ENCODE data around the gene PAX2. TPM values are rescaled to one million over a fixed set of nuclear protein-coding genes. Genes with fewer than 3 reads are reported as not detected.

Gene PAX2
- total and polyA plus RNA-seq, 7 experiments from 2014 or later, result not detected

- Histone ChIP-seq H3K27ac (ENCODE audit: low read depth, low read length) (no peak overlapping the region), H3K36me3 (ENCODE audit: control insufficient read depth in 2 of 3, insufficient read depth in 3 of 3, low read length in 3 of 3) (no peaks in the 10 kb centered on the region), H3K27me3 (ENCODE audit: control insufficient read depth in 2 of 2, insufficient read depth in 2 of 2, low read length in 2 of 2) (peaks cover 11 to 34% of the 10 kb centered on the region in 2 donors), H3K4me1 (ENCODE audit: control insufficient read depth in 2 of 2, insufficient read depth in 2 of 2, low read length in 2 of 2) (peaks cover 9% of the 10 kb centered on the region in 2 donors), H3K9me3 (ENCODE audit: control insufficient read depth in 2 of 3, low read length in 3 of 3) (no peaks in the 10 kb centered on the region), H3K4me3 (ENCODE audit: low read length) (peak overlapping the region; percentile 56)
- Mint-ChIP-seq H3K4me3 (peak overlapping the region; percentile 85 to 97 (median 88)), H3K27ac (peak overlapping the region in 2 of 9 donors; percentile 14 to 50), H3K9me3 (peaks cover 0 to 2% (median 0%) of the 10 kb centered on the region in 11 donors), H3K27me3 (peaks cover 26 to 86% (median 47%) of the 10 kb centered on the region in 5 donors), H3K36me3 (peaks cover 0 to 5% (median 0%) of the 10 kb centered on the region in 5 donors), H3K4me1 (peaks cover 25 to 45% (median 31%) of the 10 kb centered on the region in 7 donors)
- DNase-seq (peak in 3 of 9 donors; percentile 18 to 36 (median 29)), ATAC-seq (peak; percentile 37)
- intact Hi-C loops (cut with micrococcal nuclease), result loop anchor here (1.0 to 10.0 kb wide), 4 partner anchors 81 to 397 kb away; partner anchors contain the start of genes LBX1 (in 1 of the 2), PAX2 (in 1 of the 2) and SLF2 (in 1 of the 2)
- ChIA-PET POLR2A (no interaction called here), CTCF (no interaction called here)
These were observed 82.7 kb downstream of the PAX2 start for GRCh38 chr10:100827819-100828737.

- Histone ChIP-seq H3K27ac (ENCODE audit: low read depth, low read length) (no peak overlapping the region), H3K4me3 (ENCODE audit: low read length) (peak overlapping the region; percentile 56), H3K36me3 (ENCODE audit: control insufficient read depth in 2 of 3, insufficient read depth in 3 of 3, low read length in 3 of 3) (no peaks in the 10 kb centered on the region), H3K27me3 (ENCODE audit: control insufficient read depth in 2 of 2, insufficient read depth in 2 of 2, low read length in 2 of 2) (peaks cover 11 to 36% of the 10 kb centered on the region in 2 donors), H3K4me1 (ENCODE audit: control insufficient read depth in 2 of 2, insufficient read depth in 2 of 2, low read length in 2 of 2) (peaks cover 9% of the 10 kb centered on the region in 2 donors), H3K9me3 (ENCODE audit: control insufficient read depth in 2 of 3, low read length in 3 of 3) (no peaks in the 10 kb centered on the region)
- POLR2A ChIA-PET, result no interaction called here
- Mint-ChIP-seq H3K4me1 (peaks cover 25 to 45% (median 31%) of the 10 kb centered on the region in 7 donors), H3K9me3 (peaks cover 0 to 2% (median 0%) of the 10 kb centered on the region in 11 donors), H3K27me3 (peaks cover 20 to 84% (median 40%) of the 10 kb centered on the region in 5 donors), H3K4me3 (peak overlapping the region; percentile 85 to 97 (median 88)), H3K27ac (peak overlapping the region in 1 of 9 donors; percentile 50), H3K36me3 (peaks cover 0 to 5% (median 0%) of the 10 kb centered on the region in 5 donors)
- ATAC-seq (no peak), DNase-seq (peak in 1 of 9 donors; percentile 21)
- CTCF ChIA-PET, result no interaction called here
- intact Hi-C loops (cut with micrococcal nuclease), result loop anchor here (2.0 to 10.0 kb wide), 3 partner anchors 81 to 396 kb away; partner anchors contain the start of genes LBX1 (in 1 of the 2), PAX2 (in 1 of the 2) and SLF2 (in 1 of the 2)
These were observed 83.3 kb downstream of the PAX2 start for GRCh38 chr10:100828738-100829096.

DNA sequence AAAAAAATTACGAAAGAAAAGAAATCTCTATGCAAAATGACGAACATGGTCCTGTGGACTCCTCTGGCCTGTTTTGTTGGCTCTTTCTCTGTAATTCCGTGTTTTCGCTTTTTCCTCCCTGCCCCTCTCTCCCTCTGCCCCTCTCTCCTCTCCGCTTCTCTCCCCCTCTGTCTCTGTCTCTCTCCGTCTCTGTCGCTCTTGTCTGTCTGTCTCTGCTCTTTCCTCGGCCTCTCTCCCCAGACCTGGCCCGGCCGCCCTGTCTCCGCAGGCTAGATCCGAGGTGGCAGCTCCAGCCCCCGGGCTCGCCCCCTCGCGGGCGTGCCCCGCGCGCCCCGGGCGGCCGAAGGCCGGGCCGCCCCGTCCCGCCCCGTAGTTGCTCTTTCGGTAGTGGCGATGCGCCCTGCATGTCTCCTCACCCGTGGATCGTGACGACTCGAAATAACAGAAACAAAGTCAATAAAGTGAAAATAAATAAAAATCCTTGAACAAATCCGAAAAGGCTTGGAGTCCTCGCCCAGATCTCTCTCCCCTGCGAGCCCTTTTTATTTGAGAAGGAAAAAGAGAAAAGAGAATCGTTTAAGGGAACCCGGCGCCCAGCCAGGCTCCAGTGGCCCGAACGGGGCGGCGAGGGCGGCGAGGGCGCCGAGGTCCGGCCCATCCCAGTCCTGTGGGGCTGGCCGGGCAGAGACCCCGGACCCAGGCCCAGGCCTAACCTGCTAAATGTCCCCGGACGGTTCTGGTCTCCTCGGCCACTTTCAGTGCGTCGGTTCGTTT lies 83.9 kb downstream of the PAX2 start:
- DNase-seq (peak in 1 of 9 donors; percentile 21), ATAC-seq (no peak)
- no peaks in the 10 kb centered on the region for H3K9me3 ChIP-seq (ENCODE audit: control insufficient read depth in 2 of 3, low read length in 3 of 3)
- Mint-ChIP-seq H3K4me3 (peak overlapping the region; percentile 85 to 97 (median 88)), H3K9me3 (peaks cover 0 to 2% (median 0%) of the 10 kb centered on the region in 11 donors), H3K4me1 (peaks cover 25 to 45% (median 31%) of the 10 kb centered on the region in 7 donors), H3K27ac (peak overlapping the region in 1 of 9 donors; percentile 36), H3K36me3 (peaks cover 0 to 5% (median 0%) of the 10 kb centered on the region in 5 donors), H3K27me3 (peaks cover 14 to 83% (median 34%) of the 10 kb centered on the region in 5 donors)
- peaks cover 9% of the 10 kb centered on the region in 2 donors for H3K4me1 ChIP-seq (ENCODE audit: control insufficient read depth in 2 of 2, insufficient read depth in 2 of 2, low read length in 2 of 2)
- H3K4me3 ChIP-seq (ENCODE audit: low read length), result peak overlapping the region; percentile 56
- intact Hi-C loops (cut with micrococcal nuclease), result loop anchor here (2.0 to 10.0 kb wide), 3 partner anchors 82 to 396 kb away; partner anchors contain the start of genes LBX1 (in 1 of the 2), PAX2 (in 1 of the 2) and SLF2 (in 1 of the 2)
- H3K27ac ChIP-seq (ENCODE audit: low read depth, low read length), result no peak overlapping the region
- peaks cover 11 to 36% of the 10 kb centered on the region in 2 donors for H3K27me3 ChIP-seq (ENCODE audit: control insufficient read depth in 2 of 2, insufficient read depth in 2 of 2, low read length in 2 of 2)
- ChIA-PET POLR2A (no interaction called here), CTCF (no interaction called here)
- H3K36me3 ChIP-seq (ENCODE audit: control insufficient read depth in 2 of 3, insufficient read depth in 3 of 3, low read length in 3 of 3), result no peaks in the 10 kb centered on the region

- peaks cover 0 to 2% (median 0%) of the 10 kb centered on the region in 11 donors for H3K9me3 Mint-ChIP-seq
- intact Hi-C loops (cut with micrococcal nuclease), result loop anchor here (2.0 to 10.0 kb wide), 3 partner anchors 83 to 395 kb away; partner anchors contain the start of genes LBX1 (in 1 of the 2), PAX2 (in 1 of the 2) and SLF2 (in 1 of the 2)
- DNase-seq (peak in 2 of 9 donors; percentile 4 to 21), ATAC-seq (no peak)
- H3K9me3 ChIP-seq (ENCODE audit: control insufficient read depth in 2 of 3, low read length in 3 of 3), result no peaks in the 10 kb centered on the region
- H3K27me3 ChIP-seq (ENCODE audit: control insufficient read depth in 2 of 2, insufficient read depth in 2 of 2, low read length in 2 of 2), result peaks cover 11 to 36% of the 10 kb centered on the region in 2 donors
- CTCF ChIA-PET, result no interaction called here
- peak overlapping the region in 2 of 9 donors; percentile 44 for H3K27ac Mint-ChIP-seq
- peaks cover 9% of the 10 kb centered on the region in 2 donors for H3K4me1 ChIP-seq (ENCODE audit: control insufficient read depth in 2 of 2, insufficient read depth in 2 of 2, low read length in 2 of 2)
- POLR2A ChIA-PET, result no interaction called here
- peaks cover 10 to 79% (median 29%) of the 10 kb centered on the region in 5 donors for H3K27me3 Mint-ChIP-seq
- H3K4me3 ChIP-seq (ENCODE audit: low read length), result no peak overlapping the region
- H3K4me3 Mint-ChIP-seq, result peak overlapping the region; percentile 53 to 97 (median 81)
- no peaks in the 10 kb centered on the region for H3K36me3 ChIP-seq (ENCODE audit: control insufficient read depth in 2 of 3, insufficient read depth in 3 of 3, low read length in 3 of 3)
- H3K27ac ChIP-seq (ENCODE audit: low read depth, low read length), result no peak overlapping the region
- peaks cover 0 to 5% (median 0%) of the 10 kb centered on the region in 5 donors for H3K36me3 Mint-ChIP-seq
- H3K4me1 Mint-ChIP-seq, result peaks cover 25 to 44% (median 31%) of the 10 kb centered on the region in 7 donors
These were observed 84.7 kb downstream of the PAX2 start for GRCh38 chr10:100829933-100830727.

- Mint-ChIP-seq H3K4me1 (peaks cover 22 to 39% (median 31%) of the 10 kb centered on the region in 7 donors), H3K27me3 (peaks cover 4 to 73% (median 23%) of the 10 kb centered on the region in 5 donors), H3K9me3 (peaks cover 0 to 2% (median 0%) of the 10 kb centered on the region in 11 donors), H3K36me3 (peaks cover 0 to 5% (median 0%) of the 10 kb centered on the region in 5 donors), H3K27ac (peak overlapping the region in 1 of 9 donors; percentile 44), H3K4me3 (peak overlapping the region; percentile 2 to 97 (median 67))
- intact Hi-C loops (cut with micrococcal nuclease), result no loop called here
- ATAC-seq (no peak), DNase-seq (no peak)
- H3K4me3 ChIP-seq (ENCODE audit: low read length), result no peak overlapping the region
- ChIA-PET POLR2A (no interaction called here), CTCF (no interaction called here)
- peaks cover 9% of the 10 kb centered on the region in 2 donors for H3K4me1 ChIP-seq (ENCODE audit: control insufficient read depth in 2 of 2, insufficient read depth in 2 of 2, low read length in 2 of 2)
- H3K9me3 ChIP-seq (ENCODE audit: control insufficient read depth in 2 of 3, low read length in 3 of 3), result no peaks in the 10 kb centered on the region
- H3K27me3 ChIP-seq (ENCODE audit: control insufficient read depth in 2 of 2, insufficient read depth in 2 of 2, low read length in 2 of 2), result peaks cover 7 to 36% of the 10 kb centered on the region in 2 donors
- no peaks in the 10 kb centered on the region for H3K36me3 ChIP-seq (ENCODE audit: control insufficient read depth in 2 of 3, insufficient read depth in 3 of 3, low read length in 3 of 3)
- H3K27ac ChIP-seq (ENCODE audit: low read depth, low read length), result no peak overlapping the region
These were observed 85.3 kb downstream of the PAX2 start for GRCh38 chr10:100830728-100831111.
